ENCODE results near the gene UBE2E2.
A peak's percentile ranks its signal among the peaks of the same experiment; 100 is the strongest.

UBE2E2 gene

GRCh38 chr3:23594066-23594465 lies 390.9 kb downstream of the UBE2E2 start:
- DNase-seq (ENCODE audit: low read depth), result no peak
- peaks cover 9% of the 10 kb centered on the region for H3K4me1 ChIP-seq (ENCODE audit: control insufficient read depth, insufficient read depth, low read length)
- H3K9ac ChIP-seq (ENCODE audit: low read length), result no peak overlapping the region
- H3K27me3 ChIP-seq (replicated peaks; ENCODE audit: control insufficient read depth, insufficient read depth, low read length), result no peaks in the 10 kb centered on the region
- peaks cover 9% of the 10 kb centered on the region for H3K36me3 ChIP-seq (ENCODE audit: control insufficient read depth, insufficient read depth, low read length, severe bottlenecking)
- no peaks in the 10 kb centered on the region for H3K9me3 ChIP-seq (ENCODE audit: control insufficient read depth, low read length)
- no peak overlapping the region for H3K4me3 ChIP-seq (ENCODE audit: low read length)

- H3K4me1 ChIP-seq (ENCODE audit: control insufficient read depth, insufficient read depth, low read length), result peaks cover 9% of the 10 kb centered on the region
- peak; percentile 81 for DNase-seq (ENCODE audit: low read depth)
- H3K27me3 ChIP-seq (replicated peaks; ENCODE audit: control insufficient read depth, insufficient read depth, low read length), result no peaks in the 10 kb centered on the region
- no peaks in the 10 kb centered on the region for H3K9me3 ChIP-seq (ENCODE audit: control insufficient read depth, low read length)
- H3K4me3 ChIP-seq (ENCODE audit: low read length), result no peak overlapping the region
- H3K36me3 ChIP-seq (ENCODE audit: control insufficient read depth, insufficient read depth, low read length, severe bottlenecking), result peaks cover 9% of the 10 kb centered on the region
- H3K9ac ChIP-seq (ENCODE audit: low read length), result no peak overlapping the region
These were observed 392.0 kb downstream of the UBE2E2 start for GRCh38 chr3:23594894-23595670.

DNA sequence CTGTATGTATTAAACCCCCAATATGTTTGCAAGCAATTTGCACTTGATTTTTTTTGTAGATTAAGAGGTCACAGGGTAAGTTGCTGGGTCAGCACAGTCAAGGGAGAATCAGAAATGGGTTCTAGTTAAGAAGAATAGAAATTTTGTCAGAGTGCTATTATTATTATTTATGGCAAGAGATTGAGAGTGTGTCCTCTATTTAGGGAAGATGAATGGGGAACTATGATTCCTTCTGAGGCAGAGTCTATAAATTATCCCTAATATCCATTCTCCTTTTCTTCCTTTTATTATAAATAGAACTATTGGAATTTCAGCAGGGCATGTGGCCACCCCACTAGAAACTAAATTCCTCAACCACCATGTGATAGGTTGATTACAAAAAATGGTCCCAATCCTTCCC lies 392.7 kb downstream of the UBE2E2 start:
- no peak for DNase-seq (ENCODE audit: low read depth)
- Histone ChIP-seq H3K36me3 (ENCODE audit: control insufficient read depth, insufficient read depth, low read length, severe bottlenecking) (peaks cover 9% of the 10 kb centered on the region), H3K4me1 (ENCODE audit: control insufficient read depth, insufficient read depth, low read length) (peaks cover 15% of the 10 kb centered on the region), H3K9me3 (ENCODE audit: control insufficient read depth, low read length) (no peaks in the 10 kb centered on the region), H3K4me3 (ENCODE audit: low read length) (no peak overlapping the region), H3K27me3 (replicated peaks; ENCODE audit: control insufficient read depth, insufficient read depth, low read length) (no peaks in the 10 kb centered on the region), H3K9ac (ENCODE audit: low read length) (no peak overlapping the region)

DNA sequence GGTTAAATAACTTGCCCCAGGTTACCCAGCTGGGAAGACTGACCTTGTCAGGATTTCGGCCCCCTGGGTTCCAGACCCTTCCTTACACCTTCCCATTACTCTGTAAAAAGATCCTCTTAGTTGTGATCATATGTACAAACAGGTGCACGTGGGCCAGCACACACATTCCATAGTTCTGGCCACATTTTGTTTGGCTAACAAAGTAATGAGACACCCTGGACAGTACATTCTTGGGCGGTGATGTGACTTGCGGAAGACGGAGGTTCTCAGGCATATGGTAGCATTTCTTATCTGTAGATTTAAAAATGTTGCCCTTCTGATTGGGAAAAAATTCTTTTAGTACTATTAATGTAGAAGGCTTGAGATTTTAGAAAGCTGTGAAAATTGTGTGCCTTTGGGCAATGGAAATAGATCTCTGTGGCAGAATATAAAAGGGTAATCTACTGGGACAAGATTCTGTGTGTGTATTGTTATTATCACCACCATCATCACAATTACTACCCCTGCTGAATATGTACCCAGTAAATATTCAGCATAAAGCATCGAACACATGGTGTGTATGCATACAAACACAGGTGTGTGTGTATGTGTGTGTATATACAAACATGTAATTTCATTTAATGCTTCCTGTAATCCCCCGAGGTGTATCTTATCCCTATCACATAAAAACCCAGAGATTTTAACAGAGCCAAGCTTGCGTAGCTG lies 397.2 kb downstream of the UBE2E2 start:
- DNase-seq (ENCODE audit: low read depth), result peak; percentile 74

GRCh38 chr3:23601091-23601822 lies 398.1 kb downstream of the UBE2E2 start:
- peak overlapping the region; percentile 26 for H3K4me3 ChIP-seq (ENCODE audit: low read length)
- peaks cover 8% of the 10 kb centered on the region for H3K36me3 ChIP-seq (ENCODE audit: control insufficient read depth, insufficient read depth, low read length, severe bottlenecking)
- H3K4me1 ChIP-seq (ENCODE audit: control insufficient read depth, insufficient read depth, low read length), result peaks cover 16% of the 10 kb centered on the region
- no peaks in the 10 kb centered on the region for H3K27me3 ChIP-seq (replicated peaks; ENCODE audit: control insufficient read depth, insufficient read depth, low read length)
- DNase-seq (ENCODE audit: low read depth), result peak; percentile 43
- peak overlapping the region; percentile 43 for H3K9ac ChIP-seq (ENCODE audit: low read length)
- H3K9me3 ChIP-seq (ENCODE audit: control insufficient read depth, low read length), result no peaks in the 10 kb centered on the region

More for the DNA sequence above, 397.2 kb downstream of the UBE2E2 start:
- Histone ChIP-seq H3K27me3 (replicated peaks; ENCODE audit: control insufficient read depth, insufficient read depth, low read length) (no peaks in the 10 kb centered on the region), H3K4me3 (ENCODE audit: low read length) (no peak overlapping the region), H3K36me3 (ENCODE audit: control insufficient read depth, insufficient read depth, low read length, severe bottlenecking) (peaks cover 9% of the 10 kb centered on the region), H3K4me1 (ENCODE audit: control insufficient read depth, insufficient read depth, low read length) (peaks cover 16% of the 10 kb centered on the region), H3K9ac (ENCODE audit: low read length) (peak overlapping the region; percentile 43), H3K9me3 (ENCODE audit: control insufficient read depth, low read length) (no peaks in the 10 kb centered on the region)

DNA sequence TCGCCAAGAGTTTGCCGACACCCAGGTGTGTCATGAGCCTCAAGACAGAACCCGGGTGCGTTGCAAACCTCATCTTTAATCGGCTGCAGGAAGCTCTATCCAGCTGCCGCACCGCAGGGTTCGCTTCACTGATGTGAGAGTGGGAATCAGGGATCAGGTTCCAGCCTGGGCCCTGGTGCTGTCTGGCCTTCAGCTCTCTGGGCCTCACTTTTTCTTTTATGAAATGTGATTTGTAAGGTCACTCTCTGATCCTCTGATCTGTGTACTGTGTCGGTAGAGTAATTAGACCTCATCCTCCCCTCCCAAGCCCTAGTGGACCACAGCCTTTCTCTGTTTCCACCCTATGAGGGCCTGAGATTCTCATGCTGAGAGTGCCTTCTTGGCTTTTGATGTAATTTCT lies 399.8 kb downstream of the UBE2E2 start:
- peaks cover 16% of the 10 kb centered on the region for H3K4me1 ChIP-seq (ENCODE audit: control insufficient read depth, insufficient read depth, low read length)
- no peaks in the 10 kb centered on the region for H3K27me3 ChIP-seq (replicated peaks; ENCODE audit: control insufficient read depth, insufficient read depth, low read length)
- no peak overlapping the region for H3K4me3 ChIP-seq (ENCODE audit: low read length)
- H3K36me3 ChIP-seq (ENCODE audit: control insufficient read depth, insufficient read depth, low read length, severe bottlenecking), result peaks cover 2% of the 10 kb centered on the region
- no peak overlapping the region for H3K9ac ChIP-seq (ENCODE audit: low read length)
- no peaks in the 10 kb centered on the region for H3K9me3 ChIP-seq (ENCODE audit: control insufficient read depth, low read length)
- no peak for DNase-seq (ENCODE audit: low read depth)

DNA sequence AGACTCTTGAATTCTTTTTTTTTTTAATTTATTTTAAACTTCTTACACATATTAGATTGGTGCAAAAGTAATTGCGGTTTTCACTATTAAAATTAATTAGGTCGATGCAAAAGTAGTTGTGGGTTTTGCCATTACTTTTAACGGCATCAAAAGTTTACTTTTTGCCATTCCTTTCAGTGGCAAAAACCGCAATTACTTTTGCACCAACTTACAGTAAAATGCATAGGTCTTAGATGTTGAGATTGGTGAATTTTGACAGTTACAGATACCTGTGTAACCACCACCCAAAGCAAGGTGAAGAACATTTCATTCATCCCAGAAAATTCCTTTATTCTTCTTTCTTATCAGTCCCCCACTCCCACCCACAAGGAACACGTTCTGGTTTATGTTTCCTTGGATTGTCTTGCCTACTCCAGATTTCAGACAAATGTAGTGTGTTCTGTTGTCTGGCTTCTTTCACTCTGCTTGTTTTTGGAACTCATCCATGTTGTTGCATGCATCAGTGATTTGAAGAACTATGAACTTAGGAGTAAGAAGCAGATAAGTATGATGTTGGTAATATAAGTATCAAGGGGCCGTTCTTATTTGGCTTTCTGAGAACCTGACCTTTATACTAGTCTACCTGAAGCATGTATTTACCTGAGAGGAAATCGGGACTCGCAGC lies 404.2 kb downstream of the UBE2E2 start:
- no peaks in the 10 kb centered on the region for H3K9me3 ChIP-seq (ENCODE audit: control insufficient read depth, low read length)
- H3K4me3 ChIP-seq (ENCODE audit: low read length), result no peak overlapping the region
- H3K27me3 ChIP-seq (replicated peaks; ENCODE audit: control insufficient read depth, insufficient read depth, low read length), result no peaks in the 10 kb centered on the region
- H3K4me1 ChIP-seq (ENCODE audit: control insufficient read depth, insufficient read depth, low read length), result peaks cover 11% of the 10 kb centered on the region
- peak; percentile 43 for DNase-seq (ENCODE audit: low read depth)
- H3K9ac ChIP-seq (ENCODE audit: low read length), result no peak overlapping the region
- no peaks in the 10 kb centered on the region for H3K36me3 ChIP-seq (ENCODE audit: control insufficient read depth, insufficient read depth, low read length, severe bottlenecking)

DNA sequence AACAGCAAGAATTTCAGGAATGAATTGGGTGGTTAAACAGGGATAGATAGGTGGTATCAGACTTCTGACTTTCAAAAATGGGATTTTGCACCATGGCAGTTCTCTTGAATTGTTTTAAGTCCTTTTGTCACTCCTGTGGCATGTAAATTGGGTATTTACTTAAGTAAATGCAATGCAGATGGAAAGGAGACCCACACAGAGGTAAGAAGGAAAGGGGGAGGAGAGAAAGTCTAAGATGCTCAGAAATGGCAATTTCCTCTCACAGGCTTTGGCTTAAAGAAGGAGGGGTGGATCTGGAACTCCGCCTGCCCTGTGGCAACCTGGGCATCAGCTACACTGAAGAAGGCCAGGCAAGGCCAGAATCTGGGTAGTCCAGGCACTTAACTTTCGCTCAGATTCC lies 405.5 kb downstream of the UBE2E2 start:
- H3K9me3 ChIP-seq (ENCODE audit: control insufficient read depth, low read length), result no peaks in the 10 kb centered on the region
- no peak overlapping the region for H3K4me3 ChIP-seq (ENCODE audit: low read length)
- no peaks in the 10 kb centered on the region for H3K36me3 ChIP-seq (ENCODE audit: control insufficient read depth, insufficient read depth, low read length, severe bottlenecking)
- H3K27me3 ChIP-seq (replicated peaks; ENCODE audit: control insufficient read depth, insufficient read depth, low read length), result no peaks in the 10 kb centered on the region
- H3K9ac ChIP-seq (ENCODE audit: low read length), result no peak overlapping the region
- no peak for DNase-seq (ENCODE audit: low read depth)
- peaks cover 16% of the 10 kb centered on the region for H3K4me1 ChIP-seq (ENCODE audit: control insufficient read depth, insufficient read depth, low read length)

DNA sequence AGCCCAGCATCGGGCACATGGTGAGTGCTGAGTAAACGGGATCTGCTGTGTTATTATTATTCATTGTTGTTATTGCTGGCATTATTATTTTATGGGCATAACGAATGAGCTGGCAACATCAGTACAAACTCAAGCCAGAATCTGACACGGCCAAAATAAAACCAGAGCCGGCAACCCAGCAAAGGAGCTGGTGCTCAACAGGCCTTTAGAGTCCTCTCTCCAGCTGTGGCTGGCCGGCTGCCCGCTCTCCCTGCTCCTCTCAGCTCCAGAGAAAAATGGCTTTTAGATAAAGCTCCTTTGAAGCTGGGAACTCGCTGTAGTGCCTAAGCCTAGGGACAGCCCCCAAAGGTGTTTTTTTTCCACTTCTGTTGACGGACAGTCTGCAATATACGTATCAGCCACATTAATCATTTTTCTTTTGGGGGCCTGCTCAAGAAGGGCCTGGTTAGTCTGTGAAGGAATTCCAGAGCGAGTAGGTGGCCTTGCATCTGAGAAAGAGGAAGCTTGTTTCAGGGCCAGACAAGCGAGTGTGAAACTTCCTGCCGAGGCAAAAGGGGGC lies 408.7 kb downstream of the UBE2E2 start:
- Histone ChIP-seq H3K9ac (ENCODE audit: low read length) (peak overlapping the region; percentile 62), H3K4me3 (ENCODE audit: low read length) (peak overlapping the region; percentile 57), H3K27me3 (replicated peaks; ENCODE audit: control insufficient read depth, insufficient read depth, low read length) (no peaks in the 10 kb centered on the region), H3K36me3 (ENCODE audit: control insufficient read depth, insufficient read depth, low read length, severe bottlenecking) (peaks cover 3% of the 10 kb centered on the region), H3K4me1 (ENCODE audit: control insufficient read depth, insufficient read depth, low read length) (peaks cover 16% of the 10 kb centered on the region), H3K9me3 (ENCODE audit: control insufficient read depth, low read length) (no peaks in the 10 kb centered on the region)
- peak; percentile 55 for DNase-seq (ENCODE audit: low read depth)

DNA sequence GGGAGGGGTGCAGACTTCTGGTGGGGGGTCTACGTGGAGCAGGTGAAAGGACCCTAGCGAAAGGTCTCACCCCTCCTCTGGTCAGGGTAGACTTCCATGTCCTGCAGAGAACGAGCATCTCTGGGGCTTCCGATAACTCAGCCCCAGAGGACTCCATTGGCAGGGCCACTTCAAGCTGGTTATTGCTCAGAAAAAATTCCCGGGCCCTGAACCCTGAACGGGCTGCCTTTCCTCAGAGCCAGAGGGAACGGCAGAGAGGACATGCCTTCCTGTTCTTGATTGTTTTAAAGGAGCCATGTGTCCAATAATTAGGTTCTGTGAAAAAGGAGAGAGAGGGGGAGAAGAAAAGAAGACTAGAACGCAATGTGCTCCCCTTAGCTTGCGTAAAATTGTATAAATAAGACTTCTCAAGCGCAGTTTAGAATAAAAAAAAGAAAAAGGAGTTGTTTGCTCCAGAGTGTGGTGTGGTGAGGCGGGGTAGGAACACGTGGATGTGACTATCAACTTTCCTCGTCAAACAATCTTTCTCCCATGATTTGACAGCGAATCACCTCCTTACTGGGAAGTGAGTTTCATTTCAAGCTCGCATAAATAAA lies 409.3 kb downstream of the UBE2E2 start:
- Histone ChIP-seq H3K9me3 (ENCODE audit: control insufficient read depth, low read length) (no peaks in the 10 kb centered on the region), H3K27me3 (replicated peaks; ENCODE audit: control insufficient read depth, insufficient read depth, low read length) (no peaks in the 10 kb centered on the region), H3K4me3 (ENCODE audit: low read length) (peak overlapping the region; percentile 57), H3K4me1 (ENCODE audit: control insufficient read depth, insufficient read depth, low read length) (peaks cover 16% of the 10 kb centered on the region), H3K9ac (ENCODE audit: low read length) (peak overlapping the region; percentile 62), H3K36me3 (ENCODE audit: control insufficient read depth, insufficient read depth, low read length, severe bottlenecking) (peaks cover 4% of the 10 kb centered on the region)
- DNase-seq (ENCODE audit: low read depth), result no peak

All from adipocyte (in vitro differentiated cells).